HUES48 (cell line): ENCODE data around the gene SLC35G2.
"Not testable (repeated sequence)": the region's sequence is repeated elsewhere in the genome, so short reads cannot be mapped to it uniquely, and the experiment has no call there.

ENCODE experiments used
- H3K27ac ChIP-seq: one replicate; pipeline ENCODE4 v1.7.0; 2013; ENCODE audit warnings: low read depth, low read length, inconsistent platforms
- H3K27me3 ChIP-seq: 2 replicates; pipeline ENCODE4 v1.6.1; 2013; ENCODE audit warnings: mild to moderate bottlenecking, low read length; ENCODE audit not compliant: control insufficient read depth, insufficient read depth
- H3K36me3 ChIP-seq: 2 replicates; pipeline ENCODE4 v1.6.1; 2013; ENCODE audit warnings: low read length; ENCODE audit not compliant: control insufficient read depth, insufficient read depth
- H3K4me1 ChIP-seq: 2 replicates; pipeline ENCODE4 v1.6.1; 2013; ENCODE audit warnings: mild to moderate bottlenecking, low read length; ENCODE audit not compliant: control insufficient read depth, insufficient read depth
- H3K4me3 ChIP-seq: 2 replicates; pipeline ENCODE4 v1.5.1; 2013; ENCODE audit warnings: mild to moderate bottlenecking, low read depth, low read length
- H3K9ac ChIP-seq: 2 replicates; pipeline ENCODE4 v1.6.1; 2013; ENCODE audit warnings: mild to moderate bottlenecking, low read depth, low read length, moderate library complexity
- H3K9me3 ChIP-seq: 2 replicates; pipeline ENCODE4 v1.6.1; 2013; ENCODE audit warnings: low read length; ENCODE audit not compliant: control insufficient read depth, insufficient read depth

Gene SLC35G2

GRCh38 chr3:136860541-136860940 is 41.6 kb downstream of the SLC35G2 start:
- Histone ChIP-seq H3K4me3 (peak overlapping the region; percentile 72), H3K27me3 (no peaks in the 10 kb centered on the region), H3K4me1 (peaks cover 18% of the 10 kb centered on the region), H3K9ac (no peak overlapping the region), H3K36me3 (0 out of 2 replicates have a peak, but pooled peaks cover 4% of the 10 kb centered on the region), H3K27ac (peak overlapping the region; percentile 76), H3K9me3 (no peaks in the 10 kb centered on the region)

- Histone ChIP-seq H3K9me3 (no peaks in the 10 kb centered on the region), H3K36me3 (no peaks in the 10 kb centered on the region)
These were observed 43.1 kb downstream of the SLC35G2 start, which contains the start of gene NCK1 for GRCh38 chr3:136861890-136862616. Gene NCK1 (plus strand): TSS chr3:136862208. CDS start chr3:136928002, 65,794 bp downstream.

GRCh38 chr3:136862617-136863322 is 43.8 kb downstream of the SLC35G2 start:
- Histone ChIP-seq H3K27me3 (no peaks in the 10 kb centered on the region), H3K9ac (peak overlapping the region; percentile 53), H3K9me3 (no peaks in the 10 kb centered on the region), H3K4me1 (peaks cover 19% of the 10 kb centered on the region), H3K27ac (peak overlapping the region; percentile 92), H3K36me3 (no peaks in the 10 kb centered on the region), H3K4me3 (peak overlapping the region; percentile 72)

More at GRCh38 chr3:136861890-136862616, 43.1 kb downstream of the SLC35G2 start, which contains the start of gene NCK1:
- peak within 1 kb of the TSS; percentile 53 for H3K9ac ChIP-seq
- no peaks in the 10 kb centered on the region for H3K27me3 ChIP-seq
- peak within 1 kb of the TSS; percentile 92 for H3K27ac ChIP-seq
- peak within 1 kb of the TSS; percentile 72 for H3K4me3 ChIP-seq
- peaks cover 19% of the 10 kb centered on the region for H3K4me1 ChIP-seq

GRCh38 chr3:136869282-136869681 is 50.4 kb downstream of the SLC35G2 start:
- no peak overlapping the region for H3K9ac ChIP-seq
- H3K9me3 ChIP-seq: no peaks in the 10 kb centered on the region
- peaks cover 6% of the 10 kb centered on the region; the same call in 1 of the 2 replicates for H3K36me3 ChIP-seq
- no peak overlapping the region for H3K27ac ChIP-seq
- no peak overlapping the region for H3K4me3 ChIP-seq
- no peaks in the 10 kb centered on the region for H3K27me3 ChIP-seq
- peaks cover 15% of the 10 kb centered on the region; the same call in 1 of the 2 replicates for H3K4me1 ChIP-seq

- H3K4me1 ChIP-seq: peaks cover 11% of the 10 kb centered on the region; the same call in 1 of the 2 replicates
- H3K27ac ChIP-seq, H3K9ac ChIP-seq, H3K27me3 ChIP-seq, H3K36me3 ChIP-seq, H3K4me3 ChIP-seq, H3K9me3 ChIP-seq: not testable (repeated sequence)
These were observed 53.3 kb downstream of the SLC35G2 start for GRCh38 chr3:136872258-136872657.

- H3K36me3 ChIP-seq, H3K27ac ChIP-seq, H3K4me3 ChIP-seq, H3K9me3 ChIP-seq, H3K4me1 ChIP-seq, H3K27me3 ChIP-seq, H3K9ac ChIP-seq: not testable (repeated sequence)
These were observed 60.6 kb downstream of the SLC35G2 start for GRCh38 chr3:136879510-136879909.

- no peaks in the 10 kb centered on the region for H3K9me3 ChIP-seq
- no peak overlapping the region for H3K9ac ChIP-seq
- H3K4me1 ChIP-seq: no peaks in the 10 kb centered on the region
- no peak overlapping the region for H3K4me3 ChIP-seq
- no peaks in the 10 kb centered on the region for H3K27me3 ChIP-seq
- H3K27ac ChIP-seq: no peak overlapping the region
- H3K36me3 ChIP-seq: no peaks in the 10 kb centered on the region
These were observed 63.6 kb downstream of the SLC35G2 start for GRCh38 chr3:136882571-136882970.

GRCh38 chr3:136883967-136884720 is 65.2 kb downstream of the SLC35G2 start:
- no peak overlapping the region for H3K27ac ChIP-seq
- no peaks in the 10 kb centered on the region for H3K36me3 ChIP-seq
- no peaks in the 10 kb centered on the region for H3K27me3 ChIP-seq
- no peak overlapping the region for H3K4me3 ChIP-seq
- no peaks in the 10 kb centered on the region for H3K4me1 ChIP-seq
- no peaks in the 10 kb centered on the region for H3K9me3 ChIP-seq
- no peak overlapping the region for H3K9ac ChIP-seq

- Histone ChIP-seq H3K4me3 (no peak overlapping the region), H3K9ac (no peak overlapping the region)
These were observed 66.7 kb downstream of the SLC35G2 start for GRCh38 chr3:136885357-136886213.

GRCh38 chr3:136889947-136890346 is 71.0 kb downstream of the SLC35G2 start:
- H3K9ac ChIP-seq: no peak overlapping the region
- no peaks in the 10 kb centered on the region for H3K9me3 ChIP-seq
- H3K36me3 ChIP-seq: 0 out of 2 replicates have a peak, but pooled peaks cover 4% of the 10 kb centered on the region
- H3K4me3 ChIP-seq: no peak overlapping the region
- H3K27ac ChIP-seq: no peak overlapping the region
- no peaks in the 10 kb centered on the region for H3K27me3 ChIP-seq
- H3K4me1 ChIP-seq: peaks cover 12% of the 10 kb centered on the region

More at GRCh38 chr3:136885357-136886213, 66.7 kb downstream of the SLC35G2 start:
- no peaks in the 10 kb centered on the region for H3K9me3 ChIP-seq
- no peaks in the 10 kb centered on the region for H3K4me1 ChIP-seq
- H3K27ac ChIP-seq: no peak overlapping the region
- H3K36me3 ChIP-seq: 0 out of 2 replicates have a peak, but pooled peaks cover 1% of the 10 kb centered on the region
- H3K27me3 ChIP-seq: no peaks in the 10 kb centered on the region
